MM.1S (cell line): ENCODE results near the gene EFL1.
"Not testable (repeated sequence)": the region's sequence is repeated elsewhere in the genome, so short reads cannot be mapped to it uniquely, and the experiment has no call there.

ENCODE experiments used
- DNase-seq: peaks from one replicate; pipeline ENCODE4 v3.0.0-alpha.2; 2015
- H2AFZ ChIP-seq: fragments of 300-600 bp; sonication (generic); 2 replicates; pipeline ENCODE4 v1.6.0; 2016; ENCODE audit warnings: antibody characterized with exemption, low read length
- H3F3A ChIP-seq: fragments of 300-600 bp; sonication (generic); 2 replicates; pipeline ENCODE4 v1.6.1; 2016; ENCODE audit warnings: mild to moderate bottlenecking, antibody characterized with exemption, low read length, moderate library complexity, mixed read lengths; ENCODE audit not compliant: insufficient read depth
- H3K27ac ChIP-seq: fragments of 300-600 bp; sonication (generic); 2 replicates; pipeline ENCODE4 v1.5.1; 2016; ENCODE audit warnings: mild to moderate bottlenecking, low read length
- H3K27me3 ChIP-seq: fragments of 300-600 bp; sonication (generic); replicated peaks from 2 replicates; pipeline ENCODE4 v1.6.0; 2016; ENCODE audit warnings: low read length; ENCODE audit not compliant: insufficient read depth
- H3K36me3 ChIP-seq: fragments of 300-600 bp; sonication (generic); replicated peaks from 2 replicates; pipeline ENCODE4 v1.6.1; 2016; ENCODE audit warnings: mild to moderate bottlenecking, low read length, mixed read lengths; ENCODE audit not compliant: insufficient read depth
- H3K4me1 ChIP-seq: fragments of 300-600 bp; sonication (generic); 2 replicates; pipeline ENCODE4 v1.6.1; 2016; ENCODE audit warnings: low read length, mixed read lengths
- H3K4me2 ChIP-seq: fragments of 300-600 bp; sonication (generic); 2 replicates; pipeline ENCODE4 v1.6.0; 2016; ENCODE audit warnings: low read depth, low read length
- H3K4me3 ChIP-seq: fragments of 300-600 bp; sonication (generic); 2 replicates; pipeline ENCODE4 v1.5.1; 2016; ENCODE audit warnings: low read length, mixed read lengths
- H3K79me2 ChIP-seq: fragments of 300-600 bp; sonication (generic); 2 replicates; pipeline ENCODE4 v1.6.1; 2016; ENCODE audit warnings: mixed run types, low read length, mixed read lengths
- H3K9ac ChIP-seq: fragments of 300-600 bp; sonication (generic); 2 replicates; pipeline ENCODE4 v1.6.1; 2016; ENCODE audit warnings: low read length, mixed read lengths
- H3K9me2 ChIP-seq: fragments of 300-600 bp; sonication (generic); replicated peaks from 2 replicates; pipeline ENCODE4 v1.6.1; 2016; ENCODE audit warnings: mild to moderate bottlenecking, low read length, mixed read lengths; ENCODE audit not compliant: insufficient read depth
- H3K9me3 ChIP-seq: fragments of 300-600 bp; sonication (generic); replicated peaks from 2 replicates; pipeline ENCODE4 v1.6.1; 2016; ENCODE audit warnings: mild to moderate bottlenecking, low read length, mixed read lengths; ENCODE audit not compliant: insufficient read depth
- H4K20me1 ChIP-seq: fragments of 300-600 bp; sonication (generic); 2 replicates; pipeline ENCODE4 v1.6.1; 2016; ENCODE audit warnings: mild to moderate bottlenecking, low read length, moderate library complexity, mixed read lengths; ENCODE audit not compliant: insufficient read depth
- EZH2 ChIP-seq: fragments of 300-600 bp; sonication (generic); optimal IDR thresholded peaks from 2 replicates; pipeline ENCODE3; 2017; ENCODE audit warnings: low read depth, mild to moderate bottlenecking, antibody characterized with exemption, low read length, mixed read lengths
- EZH2phosphoT487 ChIP-seq: fragments of 300-600 bp; sonication (generic); IDR thresholded peaks from 2 replicates; pipeline ENCODE4 v1.6.1; 2018; ENCODE audit warnings: antibody characterized with exemption, low read length
- TF ChIP-seq, protein P1 (sequence below): fragments of 300-600 bp; sonication (generic); IDR thresholded peaks from 2 replicates; pipeline ENCODE4 v1.5.1; 2016; ENCODE audit warnings: antibody characterized with exemption, low read length, mixed read lengths

Gene EFL1

DNA sequence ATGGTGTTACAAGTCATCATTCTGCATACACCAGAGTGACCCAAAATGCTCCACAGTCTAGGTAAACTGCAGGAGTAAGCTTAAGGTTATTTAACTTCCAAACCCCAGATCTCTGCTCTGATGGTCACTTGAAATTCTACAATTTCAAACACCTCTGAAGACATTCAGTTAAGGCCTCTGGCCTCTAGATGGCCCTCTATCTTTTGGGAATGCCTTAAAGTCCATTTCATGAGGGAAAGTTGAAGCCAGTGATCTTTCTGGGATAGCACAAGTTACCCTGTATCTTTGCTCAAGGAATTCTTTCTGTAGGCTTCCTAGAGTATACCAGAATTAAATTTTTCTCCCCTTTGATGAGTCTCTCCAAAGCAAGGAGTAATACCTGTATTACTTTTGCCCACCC lies 18.7 kb upstream of the EFL1 start:
- not testable (repeated sequence) for H3F3A ChIP-seq, H3K4me3 ChIP-seq, H3K4me2 ChIP-seq, H3K79me2 ChIP-seq, H3K9me3 ChIP-seq, H3K4me1 ChIP-seq, H3K27ac ChIP-seq, H2AFZ ChIP-seq, H3K9ac ChIP-seq, H3K9me2 ChIP-seq, H3K36me3 ChIP-seq, DNase-seq, H4K20me1 ChIP-seq
- peaks cover 72% of the 10 kb centered on the region for H3K27me3 ChIP-seq
- TF ChIP-seq, protein P1, sequence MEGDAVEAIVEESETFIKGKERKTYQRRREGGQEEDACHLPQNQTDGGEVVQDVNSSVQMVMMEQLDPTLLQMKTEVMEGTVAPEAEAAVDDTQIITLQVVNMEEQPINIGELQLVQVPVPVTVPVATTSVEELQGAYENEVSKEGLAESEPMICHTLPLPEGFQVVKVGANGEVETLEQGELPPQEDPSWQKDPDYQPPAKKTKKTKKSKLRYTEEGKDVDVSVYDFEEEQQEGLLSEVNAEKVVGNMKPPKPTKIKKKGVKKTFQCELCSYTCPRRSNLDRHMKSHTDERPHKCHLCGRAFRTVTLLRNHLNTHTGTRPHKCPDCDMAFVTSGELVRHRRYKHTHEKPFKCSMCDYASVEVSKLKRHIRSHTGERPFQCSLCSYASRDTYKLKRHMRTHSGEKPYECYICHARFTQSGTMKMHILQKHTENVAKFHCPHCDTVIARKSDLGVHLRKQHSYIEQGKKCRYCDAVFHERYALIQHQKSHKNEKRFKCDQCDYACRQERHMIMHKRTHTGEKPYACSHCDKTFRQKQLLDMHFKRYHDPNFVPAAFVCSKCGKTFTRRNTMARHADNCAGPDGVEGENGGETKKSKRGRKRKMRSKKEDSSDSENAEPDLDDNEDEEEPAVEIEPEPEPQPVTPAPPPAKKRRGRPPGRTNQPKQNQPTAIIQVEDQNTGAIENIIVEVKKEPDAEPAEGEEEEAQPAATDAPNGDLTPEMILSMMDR: peak; percentile 24

DNA sequence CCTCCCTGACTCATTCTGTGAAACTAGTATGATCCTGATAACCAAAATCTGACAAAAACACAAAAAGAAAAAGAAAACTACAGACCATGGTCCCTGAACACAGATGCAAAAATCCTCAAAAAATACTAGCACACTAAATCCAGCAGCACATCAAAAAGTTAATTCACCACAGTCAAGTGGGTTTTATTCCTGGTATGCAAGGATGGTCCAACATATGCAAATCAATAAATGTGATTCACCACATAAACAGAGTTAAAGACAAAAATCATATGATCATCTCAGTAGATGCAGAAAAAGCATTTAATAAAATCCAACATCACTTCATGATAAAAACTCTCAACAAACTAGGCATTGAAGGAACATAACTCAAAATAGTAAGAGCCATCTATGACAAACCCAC lies 12.9 kb upstream of the EFL1 start:
- no peaks in the 10 kb centered on the region for H4K20me1 ChIP-seq
- H3K9ac ChIP-seq: no peak overlapping the region
- TF ChIP-seq EZH2 (no peak), EZH2phosphoT487 (no peak)
- TF ChIP-seq, protein P1: no peak
- H3K36me3 ChIP-seq: no peaks in the 10 kb centered on the region
- no peaks in the 10 kb centered on the region for H3K4me1 ChIP-seq
- H3F3A ChIP-seq: no peaks in the 10 kb centered on the region
- H3K27ac ChIP-seq: no peak overlapping the region
- H2AFZ ChIP-seq: no peak overlapping the region
- peaks cover 35% of the 10 kb centered on the region for H3K27me3 ChIP-seq
- H3K9me2 ChIP-seq: no peaks in the 10 kb centered on the region
- no peak overlapping the region for H3K4me2 ChIP-seq
- H3K79me2 ChIP-seq: no peaks in the 10 kb centered on the region
- H3K9me3 ChIP-seq: no peaks in the 10 kb centered on the region
- no peak for DNase-seq
- H3K4me3 ChIP-seq: no peak overlapping the region

DNA sequence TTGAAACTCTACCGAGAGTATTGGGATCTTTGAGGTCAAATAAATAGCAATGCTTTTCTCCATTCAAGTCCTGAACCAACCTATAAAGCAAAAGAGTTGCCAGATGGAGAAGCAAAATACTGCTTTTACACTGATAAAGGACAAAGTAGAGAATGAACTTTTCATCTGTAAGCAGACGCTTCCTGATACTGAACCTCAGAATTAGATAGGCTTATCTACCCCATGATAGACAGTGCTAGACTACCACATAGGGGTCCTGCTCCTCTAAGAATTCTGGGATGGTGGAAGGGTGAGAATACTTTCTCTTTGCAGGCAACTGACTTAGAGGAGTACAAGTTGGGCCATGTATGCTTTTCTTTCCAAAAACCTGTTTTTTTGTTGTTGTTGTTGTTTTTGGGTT lies 9.6 kb upstream of the EFL1 start:
- Histone ChIP-seq H3K27ac (no peak overlapping the region), H4K20me1 (no peaks in the 10 kb centered on the region), H2AFZ (no peak overlapping the region), H3K9me2 (no peaks in the 10 kb centered on the region), H3K79me2 (no peaks in the 10 kb centered on the region), H3K4me2 (no peak overlapping the region), H3K36me3 (no peaks in the 10 kb centered on the region), H3K4me1 (peaks cover 3% of the 10 kb centered on the region; the same call in 1 of the 2 replicates), H3K9me3 (no peaks in the 10 kb centered on the region), H3K9ac (no peak overlapping the region), H3K27me3 (peaks cover 11% of the 10 kb centered on the region; the same call in 1 of the 2 replicates), H3K4me3 (no peak overlapping the region), H3F3A (no peaks in the 10 kb centered on the region)
- TF ChIP-seq EZH2phosphoT487: no peak
- TF ChIP-seq, protein P1: no peak
- DNase-seq: no peak

DNA sequence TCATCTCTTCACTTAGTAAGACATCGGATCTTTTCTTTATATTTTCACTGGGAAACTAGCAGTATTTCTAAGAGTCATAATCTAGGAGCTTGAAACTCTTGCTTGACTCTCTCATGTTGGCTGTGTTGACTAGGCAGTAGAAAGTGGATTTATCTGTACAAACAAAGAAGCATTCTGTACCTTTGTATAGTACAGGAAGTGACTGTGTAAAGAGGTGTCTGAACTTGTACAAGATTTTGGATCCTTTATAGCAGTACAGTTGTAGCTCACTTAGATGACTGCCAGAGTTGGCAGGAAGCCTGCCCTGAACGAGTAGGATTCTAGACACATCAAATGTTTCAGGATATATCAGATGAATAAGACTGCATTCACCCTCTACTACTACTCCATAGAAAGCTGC lies 5.9 kb upstream of the EFL1 start:
- not testable (repeated sequence) for H3F3A ChIP-seq, H2AFZ ChIP-seq, H3K9me3 ChIP-seq, H3K4me3 ChIP-seq, H4K20me1 ChIP-seq, H3K79me2 ChIP-seq, DNase-seq, H3K9me2 ChIP-seq, H3K36me3 ChIP-seq, H3K27me3 ChIP-seq, H3K4me2 ChIP-seq, H3K9ac ChIP-seq, H3K27ac ChIP-seq
- H3K4me1 ChIP-seq: peaks cover 20% of the 10 kb centered on the region

DNA sequence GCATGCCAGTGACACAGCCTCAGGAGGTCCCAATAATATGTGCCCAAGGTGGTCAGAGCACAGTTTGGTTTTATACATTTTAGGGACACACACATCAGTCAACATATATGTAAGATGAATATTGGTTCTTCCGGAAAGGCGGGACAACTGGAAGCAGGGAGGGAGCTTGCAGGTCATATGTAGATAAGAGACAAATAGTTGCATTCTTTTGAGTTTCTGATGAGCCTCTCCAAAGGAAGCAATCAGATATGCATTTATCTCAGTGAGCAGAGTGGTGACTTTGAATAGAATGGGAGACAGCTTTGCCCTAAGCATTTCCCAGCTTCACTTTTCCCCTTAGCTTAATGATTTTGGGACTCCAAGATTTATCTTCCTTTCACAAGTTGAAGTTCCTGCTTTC lies 4.6 kb upstream of the EFL1 start:
- not testable (repeated sequence) for H4K20me1 ChIP-seq, DNase-seq, H3K4me3 ChIP-seq, H3K27me3 ChIP-seq, H3K79me2 ChIP-seq, H3F3A ChIP-seq, H3K36me3 ChIP-seq, H3K27ac ChIP-seq, H2AFZ ChIP-seq, H3K9me3 ChIP-seq, H3K9ac ChIP-seq, H3K9me2 ChIP-seq
- Histone ChIP-seq H3K4me2 (peak overlapping the region; percentile 21), H3K4me1 (peaks cover 20% of the 10 kb centered on the region)
